Endothelial cell of umbilical vein (primary cell): ENCODE results near the gene SSBP3. TPM values are rescaled to one million over a fixed set of nuclear protein-coding genes. Genes with fewer than 3 reads are reported as not detected.

Source experiments
- BruUV-seq: library from RNA; stranded (reverse); fragments of 400-500 nt; replicated peaks from 2 replicates; lab custom pipeline; 2021; lab: Mats Ljungman, UMichigan
- CTCF ChIA-PET: fragments of 300-600, 350-600 bp; sonication (Branson Sonifier 250); formaldehyde crosslinking; loops from one replicate; lab custom pipeline; 2021; ENCODE audit warnings: antibody characterized with exemption, inconsistent platforms; lab: Charles Lee
- POLR2A ChIA-PET: fragments of 300-600, 350-600 bp; sonication (Branson Sonifier 250); formaldehyde crosslinking; loops from one replicate; lab custom pipeline; 2021; ENCODE audit warnings: antibody characterized with exemption, inconsistent platforms; lab: Charles Lee
- DNase-seq: peaks from one replicate; pipeline ENCODE4 v3.0.0-alpha.2; 2011; ENCODE audit warnings: low read depth, low spot score
- FAIRE-seq: peaks from 2 replicates; lab custom pipeline; 2011; peaks lifted over from hg19 to GRCh38; lab: Jason Lieb, UNC
- H2AFZ ChIP-seq: 2 replicates; pipeline ENCODE4 v1.6.0; 2012; ENCODE audit warnings: low read depth, low read length, control low read depth, inconsistent platforms
- H3K27ac ChIP-seq: 2 replicates; pipeline ENCODE4 v1.5.1; 2011; ENCODE audit warnings: low read depth, mild to moderate bottlenecking, control low read depth, low read length, moderate library complexity; ENCODE audit not compliant: insufficient read depth
- H3K27me3 ChIP-seq, 2 experiments: 2 replicates each; pipeline versions ENCODE4 v1.6.0 to v1.6.1; 2011; ENCODE audit warnings: low read length in 2 of 2, mixed read lengths in 1 of 2; ENCODE audit not compliant: control insufficient read depth in 2 of 2, insufficient read depth in 2 of 2
- H3K36me3 ChIP-seq, 2 experiments: 2 replicates in 1 of 2; 3 replicates in 1 of 2; pipeline ENCODE4 v1.5.1; 2011; ENCODE audit warnings: low read length in 2 of 2, mild to moderate bottlenecking in 1 of 2, moderate library complexity in 1 of 2; ENCODE audit not compliant: control insufficient read depth in 2 of 2, insufficient read depth in 2 of 2; ENCODE audit errors: extremely low read depth in 1 of 2
- H3K4me1 ChIP-seq: 3 replicates; pipeline ENCODE4 v1.5.1; 2011; ENCODE audit warnings: mild to moderate bottlenecking, low read length; ENCODE audit not compliant: control insufficient read depth, insufficient read depth; ENCODE audit errors: extremely low read depth
- H3K4me2 ChIP-seq: 2 replicates; pipeline ENCODE4 v1.6.1; 2011; ENCODE audit warnings: low read length, control low read depth, mixed read lengths; ENCODE audit not compliant: insufficient read depth
- H3K4me3 ChIP-seq, 3 experiments: fragments of 200-600 bp in 1 of 3; sonication (generic), shearing (Covaris generic) in 1 of 3; replicated peaks in 1 of 3; 2 replicates each; pipeline ENCODE4 v1.5.1; 2011 to 2016; ENCODE audit warnings: control low read depth in 3 of 3, low read length in 3 of 3, mild to moderate bottlenecking in 2 of 3, inconsistent platforms in 1 of 3, low read depth in 1 of 3, moderate library complexity in 1 of 3; ENCODE audit not compliant: insufficient read depth in 1 of 3
- H3K79me2 ChIP-seq: 2 replicates; pipeline ENCODE4 v1.6.0; 2012; ENCODE audit warnings: low read length, inconsistent platforms; ENCODE audit not compliant: control insufficient read depth, insufficient read depth
- H3K9ac ChIP-seq: replicated peaks from 2 replicates; pipeline ENCODE3; 2011; ENCODE audit warnings: low read length, control low read depth; ENCODE audit not compliant: insufficient read depth; ENCODE audit errors: extremely low read depth
- H3K9me1 ChIP-seq: replicated peaks from 3 replicates; pipeline ENCODE4 v1.6.0; 2011; ENCODE audit warnings: mild to moderate bottlenecking, low read length; ENCODE audit not compliant: control insufficient read depth, insufficient read depth; ENCODE audit errors: extremely low read depth
- H3K9me3 ChIP-seq: replicated peaks from 2 replicates; pipeline ENCODE4 v1.5.1; 2012; ENCODE audit warnings: low read length, inconsistent platforms; ENCODE audit not compliant: control insufficient read depth, insufficient read depth
- H4K20me1 ChIP-seq: replicated peaks from 2 replicates; pipeline ENCODE3; 2011; ENCODE audit warnings: mild to moderate bottlenecking, low read length; ENCODE audit not compliant: control insufficient read depth, insufficient read depth; ENCODE audit errors: extremely low read depth
- EZH2 ChIP-seq: IDR thresholded peaks from 2 replicates; pipeline ENCODE4 v1.6.1; 2012; ENCODE audit warnings: borderline replicate concordance, low read depth, mild to moderate bottlenecking, moderate library complexity, low read length, inconsistent platforms; ENCODE audit not compliant: severe bottlenecking
- FOS ChIP-seq: IDR thresholded peaks from 2 replicates; pipeline ENCODE4 v1.6.1; 2011; ENCODE audit warnings: mild to moderate bottlenecking, low read length, moderate library complexity, borderline replicate concordance; ENCODE audit not compliant: insufficient read depth
- GATA2 ChIP-seq: IDR thresholded peaks from 2 replicates; pipeline ENCODE4 v1.7.0; 2011; ENCODE audit warnings: low read depth, mild to moderate bottlenecking, moderate library complexity, mixed read lengths, low read length; ENCODE audit not compliant: insufficient read length, insufficient read depth
- JUN ChIP-seq: IDR thresholded peaks from 2 replicates; pipeline ENCODE4 v1.6.1; 2011; ENCODE audit warnings: borderline replicate concordance, low read depth; ENCODE audit not compliant: insufficient read length, insufficient read depth
- MYC ChIP-seq: IDR thresholded peaks from one replicate; pipeline ENCODE4 v1.6.1; 2011; ENCODE audit warnings: mild to moderate bottlenecking, low read depth, low read length
- POLR2A ChIP-seq: IDR thresholded peaks from 2 replicates; pipeline ENCODE4 v1.6.1; 2012; ENCODE audit warnings: low read depth, mild to moderate bottlenecking, control low read depth, low read length
- POLR2AphosphoS5 ChIP-seq: IDR thresholded peaks from 2 replicates; pipeline ENCODE4 v1.6.1; 2012; ENCODE audit warnings: low read depth, mild to moderate bottlenecking, control low read depth, low read length, moderate library complexity; ENCODE audit not compliant: insufficient read depth
- dilution Hi-C: fragments of 300-500 bp; cut with MboI; formaldehyde crosslinking; loops from one replicate; pipeline ENCODE4 v1.15.0; 2019; ENCODE audit warnings: low sequenced_read_pairs; ENCODE audit not compliant: extremely low pct_ligation_motif_present
- intact Hi-C: fragments of 100-400 bp; cut with micrococcal nuclease; formaldehyde crosslinking; loops from one replicate; pipeline ENCODE4 v1.10.0; 2022
- polyA plus RNA-seq, 4 experiments: library from polyadenylated mRNA; depleted of rRNA in 3 of 4; stranded (reverse) in 3 of 4; unstranded in 1 of 4; fragments of >200 nt; gene quantifications; 2 replicates each; pipeline versions ENCODE4 v1.2.1 to v1.2.3, GENCODE V29; 2011 to 2012; ENCODE audit warnings: missing spikeins in 1 of 4
- total RNA-seq: library from RNA; stranded (reverse); gene quantifications from 2 replicates; pipeline ENCODE4 v1.2.3, GENCODE V29; 2021
- TF ChIP-seq, protein P1 (sequence below): IDR thresholded peaks from 2 replicates; pipeline ENCODE4 v1.6.1; 2011; ENCODE audit not compliant: insufficient read depth, insufficient read length
- TF ChIP-seq, protein P2 (sequence below), 2 donors: IDR thresholded peaks; 1 replicate in 1 of 2; 2 replicates in 1 of 2; pipeline ENCODE4 v1.5.1; 2011; ENCODE audit warnings: low read length in 2 of 2, mild to moderate bottlenecking in 2 of 2, moderate library complexity in 2 of 2, control low read depth in 1 of 2, inconsistent platforms in 1 of 2, low read depth in 1 of 2; ENCODE audit not compliant: insufficient read depth in 1 of 2; ENCODE audit errors: extremely low read depth in 1 of 2

SSBP3 gene
- total and polyA plus RNA-seq, 2 donors (not counting 3 experiments of a cell fraction or from before 2014, with no cell fraction given) = 44.9 to 59.4 TPM

DNA sequence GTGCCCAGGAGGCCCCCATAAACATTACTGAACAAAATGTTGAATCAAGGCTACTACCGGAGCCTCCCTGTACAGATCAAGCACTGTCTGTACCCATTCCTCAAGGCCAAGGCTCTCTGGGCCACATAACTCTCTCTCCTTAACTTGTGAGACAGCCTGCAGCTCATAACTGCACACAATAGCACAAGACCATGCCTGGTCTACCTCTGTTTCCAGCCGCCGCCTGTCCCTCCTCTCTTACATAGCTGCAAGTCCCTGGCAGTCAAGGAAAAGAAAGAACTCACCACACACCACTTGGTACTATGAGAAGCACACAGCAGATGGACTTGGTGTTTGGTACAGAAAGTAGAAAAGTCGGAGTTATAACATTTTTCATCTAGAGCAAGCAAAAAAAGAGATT, 91.1 kb downstream of the SSBP3 start:
- no peak for TF ChIP-seq JUN
- no peak for TF ChIP-seq POLR2AphosphoS5
- TF ChIP-seq, protein P1, sequence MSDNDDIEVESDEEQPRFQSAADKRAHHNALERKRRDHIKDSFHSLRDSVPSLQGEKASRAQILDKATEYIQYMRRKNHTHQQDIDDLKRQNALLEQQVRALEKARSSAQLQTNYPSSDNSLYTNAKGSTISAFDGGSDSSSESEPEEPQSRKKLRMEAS = no peak
- TF ChIP-seq FOS = no peak
- TF ChIP-seq MYC = no peak
- no peak for TF ChIP-seq POLR2A
- TF ChIP-seq EZH2 = no peak
- TF ChIP-seq, protein P2, sequence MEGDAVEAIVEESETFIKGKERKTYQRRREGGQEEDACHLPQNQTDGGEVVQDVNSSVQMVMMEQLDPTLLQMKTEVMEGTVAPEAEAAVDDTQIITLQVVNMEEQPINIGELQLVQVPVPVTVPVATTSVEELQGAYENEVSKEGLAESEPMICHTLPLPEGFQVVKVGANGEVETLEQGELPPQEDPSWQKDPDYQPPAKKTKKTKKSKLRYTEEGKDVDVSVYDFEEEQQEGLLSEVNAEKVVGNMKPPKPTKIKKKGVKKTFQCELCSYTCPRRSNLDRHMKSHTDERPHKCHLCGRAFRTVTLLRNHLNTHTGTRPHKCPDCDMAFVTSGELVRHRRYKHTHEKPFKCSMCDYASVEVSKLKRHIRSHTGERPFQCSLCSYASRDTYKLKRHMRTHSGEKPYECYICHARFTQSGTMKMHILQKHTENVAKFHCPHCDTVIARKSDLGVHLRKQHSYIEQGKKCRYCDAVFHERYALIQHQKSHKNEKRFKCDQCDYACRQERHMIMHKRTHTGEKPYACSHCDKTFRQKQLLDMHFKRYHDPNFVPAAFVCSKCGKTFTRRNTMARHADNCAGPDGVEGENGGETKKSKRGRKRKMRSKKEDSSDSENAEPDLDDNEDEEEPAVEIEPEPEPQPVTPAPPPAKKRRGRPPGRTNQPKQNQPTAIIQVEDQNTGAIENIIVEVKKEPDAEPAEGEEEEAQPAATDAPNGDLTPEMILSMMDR (IDR thresholded peaks at IDR 0.05; ENCODE audit: extremely low read depth in 1 of 2, insufficient read depth in 1 of 2, low read depth in 1 of 2, low read length in 2 of 2) = no peak
- no peak for TF ChIP-seq GATA2
- Histone ChIP-seq H3K36me3 (peaks cover 0 to 2% of the 10 kb centered on the region in 2 experiments), H3K4me1 (peaks cover 14% of the 10 kb centered on the region), H4K20me1 (no peaks in the 10 kb centered on the region), H3K9me3 (no peaks in the 10 kb centered on the region), H3K9ac (no peak overlapping the region), H3K4me2 (no peak overlapping the region), H3K4me3 (no peak overlapping the region), H2AFZ (no peak overlapping the region), H3K79me2 (peaks cover 28% of the 10 kb centered on the region), H3K27ac (no peak overlapping the region), H3K9me1 (no peaks in the 10 kb centered on the region), H3K27me3 (no peaks in the 10 kb centered on the region)
- BruUV-seq = no TSS peak
- FAIRE-seq (no peak), DNase-seq (no peak)
- POLR2A ChIA-PET = interaction anchor here (0.6 kb wide), 1 partner anchor 39 kb away, joined by 3 read pairs; no protein-coding TSS in a partner anchor
- dilution Hi-C loops = no loop called here
- CTCF ChIA-PET = interaction anchor here (4.1 kb wide), 1 partner anchor 174 kb away, joined by 41 read pairs; no protein-coding TSS in a partner anchor
- intact Hi-C loops = no loop called here
